ENCODE results near the gene DYNC2H1. TPM values are rescaled to one million over a fixed set of nuclear protein-coding genes. Genes with fewer than 3 reads are reported as not detected.

The DYNC2H1 gene
- total RNA-seq, 1 experiment from 2014 or later = 44.0 TPM

- no TSS peak for BruUV-seq (replicated peaks)
- Histone ChIP-seq H3K27me3 (replicated peaks; ENCODE audit: insufficient read depth, low read depth, low read length, poor library complexity) (no peaks in the 10 kb centered on the region), H3K4me1 (ENCODE audit: insufficient read depth, low read length, poor library complexity, severe bottlenecking) (no peaks in the 10 kb centered on the region), H3K4me3 (ENCODE audit: low read depth, low read length, poor library complexity, severe bottlenecking) (no peak overlapping the region), H3K27ac (ENCODE audit: low read depth, low read length, poor library complexity, severe bottlenecking) (no peak overlapping the region), H3K9me3 (ENCODE audit: low read depth, low read length, poor library complexity, severe bottlenecking) (no peaks in the 10 kb centered on the region), H3K36me3 (ENCODE audit: insufficient read depth, low read length, poor library complexity, severe bottlenecking) (no peaks in the 10 kb centered on the region)
- TF ChIP-seq CTCF (conservative IDR thresholded peaks at IDR 0.05; ENCODE audit: low read depth, low read length) (no peak), EZH2 (IDR thresholded peaks at IDR 0.05; ENCODE audit: borderline replicate concordance, low read depth, low read length, poor library complexity, severe bottlenecking) (no peak)
- DNase-seq (ENCODE audit: low spot score) = no peak
- POLR2A ChIA-PET (ENCODE audit: low non-redundant PET) = no interaction called here
- CTCF ChIA-PET = no interaction called here
- intact Hi-C loops (cut with micrococcal nuclease; ENCODE audit: unreplicated experiment) = no loop called here
Observed at GRCh38 chr11:103487113-103487512, 377.9 kb downstream of the DYNC2H1 start.

- no TSS peak for BruUV-seq (replicated peaks)
- no peak for DNase-seq (ENCODE audit: low spot score)
- no peaks in the 10 kb centered on the region for H3K36me3 ChIP-seq (ENCODE audit: insufficient read depth, low read length, poor library complexity, severe bottlenecking)
- no peaks in the 10 kb centered on the region for H3K27me3 ChIP-seq (replicated peaks; ENCODE audit: insufficient read depth, low read depth, low read length, poor library complexity)
- H3K27ac ChIP-seq (ENCODE audit: low read depth, low read length, poor library complexity, severe bottlenecking) = no peak overlapping the region
- ChIA-PET POLR2A (ENCODE audit: low non-redundant PET) (no interaction called here), CTCF (no interaction called here)
- intact Hi-C loops (cut with micrococcal nuclease; ENCODE audit: unreplicated experiment) = no loop called here
- TF ChIP-seq EZH2 (IDR thresholded peaks at IDR 0.05; ENCODE audit: borderline replicate concordance, low read depth, low read length, poor library complexity, severe bottlenecking) (no peak), CTCF (conservative IDR thresholded peaks at IDR 0.05; ENCODE audit: low read depth, low read length) (no peak)
- H3K4me3 ChIP-seq (ENCODE audit: low read depth, low read length, poor library complexity, severe bottlenecking) = no peak overlapping the region
- no peaks in the 10 kb centered on the region for H3K4me1 ChIP-seq (ENCODE audit: insufficient read depth, low read length, poor library complexity, severe bottlenecking)
- no peaks in the 10 kb centered on the region for H3K9me3 ChIP-seq (ENCODE audit: low read depth, low read length, poor library complexity, severe bottlenecking)
Observed at GRCh38 chr11:103488031-103488461, 378.8 kb downstream of the DYNC2H1 start.

GRCh38 chr11:103488579-103488978, 379.4 kb downstream of the DYNC2H1 start:
- H3K4me1 ChIP-seq (ENCODE audit: insufficient read depth, low read length, poor library complexity, severe bottlenecking) = no peaks in the 10 kb centered on the region
- no peaks in the 10 kb centered on the region for H3K9me3 ChIP-seq (ENCODE audit: low read depth, low read length, poor library complexity, severe bottlenecking)
- ChIA-PET CTCF (no interaction called here), POLR2A (ENCODE audit: low non-redundant PET) (no interaction called here)
- DNase-seq (ENCODE audit: low spot score) = no peak
- H3K27ac ChIP-seq (ENCODE audit: low read depth, low read length, poor library complexity, severe bottlenecking) = no peak overlapping the region
- H3K36me3 ChIP-seq (ENCODE audit: insufficient read depth, low read length, poor library complexity, severe bottlenecking) = no peaks in the 10 kb centered on the region
- intact Hi-C loops (cut with micrococcal nuclease; ENCODE audit: unreplicated experiment) = no loop called here
- no peak overlapping the region for H3K4me3 ChIP-seq (ENCODE audit: low read depth, low read length, poor library complexity, severe bottlenecking)
- no peaks in the 10 kb centered on the region for H3K27me3 ChIP-seq (replicated peaks; ENCODE audit: insufficient read depth, low read depth, low read length, poor library complexity)
- TF ChIP-seq EZH2 (IDR thresholded peaks at IDR 0.05; ENCODE audit: borderline replicate concordance, low read depth, low read length, poor library complexity, severe bottlenecking) = no peak
- no peak for TF ChIP-seq CTCF (conservative IDR thresholded peaks at IDR 0.05; ENCODE audit: low read depth, low read length)
- no TSS peak for BruUV-seq (replicated peaks)

All from A673 (cell line).